ENCODE data around the gene REPS1.
"Not testable (repeated sequence)": the region's sequence is repeated elsewhere in the genome, so short reads cannot be mapped to it uniquely, and the experiment has no call there.

REPS1 gene, protein sequence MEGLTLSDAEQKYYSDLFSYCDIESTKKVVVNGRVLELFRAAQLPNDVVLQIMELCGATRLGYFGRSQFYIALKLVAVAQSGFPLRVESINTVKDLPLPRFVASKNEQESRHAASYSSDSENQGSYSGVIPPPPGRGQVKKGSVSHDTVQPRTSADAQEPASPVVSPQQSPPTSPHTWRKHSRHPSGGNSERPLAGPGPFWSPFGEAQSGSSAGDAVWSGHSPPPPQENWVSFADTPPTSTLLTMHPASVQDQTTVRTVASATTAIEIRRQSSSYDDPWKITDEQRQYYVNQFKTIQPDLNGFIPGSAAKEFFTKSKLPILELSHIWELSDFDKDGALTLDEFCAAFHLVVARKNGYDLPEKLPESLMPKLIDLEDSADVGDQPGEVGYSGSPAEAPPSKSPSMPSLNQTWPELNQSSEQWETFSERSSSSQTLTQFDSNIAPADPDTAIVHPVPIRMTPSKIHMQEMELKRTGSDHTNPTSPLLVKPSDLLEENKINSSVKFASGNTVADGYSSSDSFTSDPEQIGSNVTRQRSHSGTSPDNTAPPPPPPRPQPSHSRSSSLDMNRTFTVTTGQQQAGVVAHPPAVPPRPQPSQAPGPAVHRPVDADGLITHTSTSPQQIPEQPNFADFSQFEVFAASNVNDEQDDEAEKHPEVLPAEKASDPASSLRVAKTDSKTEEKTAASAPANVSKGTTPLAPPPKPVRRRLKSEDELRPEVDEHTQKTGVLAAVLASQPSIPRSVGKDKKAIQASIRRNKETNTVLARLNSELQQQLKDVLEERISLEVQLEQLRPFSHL

DNA sequence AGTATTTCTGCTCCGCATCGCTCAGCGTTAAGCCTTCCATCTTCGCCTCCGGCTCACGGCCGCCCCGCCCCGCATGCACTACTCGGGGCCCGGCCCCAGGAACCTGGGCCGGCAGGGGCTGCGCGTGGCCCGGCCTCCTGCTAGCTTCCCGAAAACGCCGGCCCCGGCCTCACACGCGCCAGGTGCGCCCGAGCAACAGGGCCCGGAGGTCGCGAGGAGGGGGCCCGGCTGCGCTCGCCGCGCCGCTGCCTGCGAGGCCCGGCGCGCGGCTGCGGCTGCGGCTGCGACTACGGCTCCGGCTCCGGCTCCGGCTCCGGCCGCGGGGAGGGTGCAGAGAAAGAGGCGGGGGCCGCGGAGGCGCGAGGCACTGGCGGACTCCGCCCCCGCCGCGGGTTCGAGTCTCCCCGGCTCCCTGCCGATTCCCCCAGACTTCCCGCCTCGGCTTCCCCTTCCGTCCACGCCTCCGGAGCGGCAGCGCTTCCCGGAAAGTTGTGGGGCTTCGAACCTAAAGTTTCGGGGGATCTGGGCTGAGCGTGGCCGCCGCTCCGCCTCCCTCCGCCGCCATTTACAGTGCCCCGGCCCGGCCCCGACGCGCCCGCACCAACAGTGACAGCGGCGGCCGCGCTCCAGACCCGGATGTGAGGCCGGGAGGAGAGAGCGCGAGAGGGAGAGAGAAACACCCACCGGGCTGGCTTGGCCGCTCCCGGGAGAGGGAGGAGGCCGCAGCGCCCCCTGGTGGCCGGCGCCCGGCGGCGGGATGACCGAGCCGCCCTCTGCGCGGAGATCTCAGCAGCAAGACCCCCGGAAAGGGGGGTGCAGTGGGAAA is at the start of gene REPS1:
REPS1 (minus strand) TSS at position 611 of the 826 bp plus-strand sequence; CDS start at position 40, 571 bp downstream.
- DNase-seq: peak; percentile 77

DNA sequence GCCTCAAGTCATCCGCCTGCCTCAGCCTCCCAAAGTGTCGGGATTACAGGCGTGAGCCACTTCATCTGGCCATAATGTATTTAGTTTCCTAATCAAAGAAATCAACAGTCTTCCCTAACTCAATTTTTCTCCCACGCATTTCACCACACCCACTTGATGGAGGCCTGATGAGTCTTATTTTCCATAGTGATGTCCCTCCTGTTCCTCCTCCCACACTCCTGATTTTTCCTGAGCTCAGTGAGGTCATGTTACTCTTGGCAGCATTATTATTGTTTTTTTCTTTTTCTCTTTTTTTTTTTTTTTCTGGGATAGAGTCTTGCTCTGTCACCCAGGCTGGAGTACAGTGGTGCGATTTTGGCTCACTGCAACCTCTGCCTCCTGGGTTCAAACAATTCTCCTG is 49.4 kb upstream of the REPS1 start:
- no peak for DNase-seq

DNA sequence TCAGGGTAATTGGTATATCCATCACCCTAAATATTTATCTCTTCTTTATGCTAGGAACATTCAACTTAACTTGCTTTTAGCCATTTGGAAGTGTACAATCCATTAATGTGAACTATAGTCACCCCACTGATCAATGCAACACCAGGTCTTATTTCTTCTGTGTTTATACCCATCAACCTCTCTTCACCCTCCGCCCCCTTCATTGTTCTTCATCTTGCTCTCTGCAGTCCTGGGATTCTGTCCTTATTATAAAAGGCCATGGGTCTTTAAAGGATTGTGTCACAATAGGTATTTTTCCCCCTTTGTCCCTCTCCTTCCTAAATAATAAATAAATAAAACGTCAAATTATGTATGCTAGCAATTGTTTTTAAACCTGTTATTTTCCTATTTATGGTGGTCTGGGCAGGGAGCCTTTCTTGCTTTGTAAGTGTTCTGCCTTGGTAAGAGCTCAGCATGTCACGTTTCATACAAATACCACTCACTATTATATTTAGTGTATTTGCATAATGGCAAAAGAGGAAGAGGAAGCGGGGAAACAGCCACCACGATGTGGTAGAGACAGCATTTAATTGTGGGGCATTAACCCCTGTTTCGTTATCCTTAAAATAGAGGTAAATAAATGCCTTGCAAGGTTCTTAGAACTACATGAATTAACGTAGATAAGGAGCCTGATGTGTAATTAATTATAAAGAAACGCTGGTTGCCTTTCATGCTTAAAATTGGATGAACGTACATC is 42.3 kb upstream of the REPS1 start:
- no peak for DNase-seq

DNA sequence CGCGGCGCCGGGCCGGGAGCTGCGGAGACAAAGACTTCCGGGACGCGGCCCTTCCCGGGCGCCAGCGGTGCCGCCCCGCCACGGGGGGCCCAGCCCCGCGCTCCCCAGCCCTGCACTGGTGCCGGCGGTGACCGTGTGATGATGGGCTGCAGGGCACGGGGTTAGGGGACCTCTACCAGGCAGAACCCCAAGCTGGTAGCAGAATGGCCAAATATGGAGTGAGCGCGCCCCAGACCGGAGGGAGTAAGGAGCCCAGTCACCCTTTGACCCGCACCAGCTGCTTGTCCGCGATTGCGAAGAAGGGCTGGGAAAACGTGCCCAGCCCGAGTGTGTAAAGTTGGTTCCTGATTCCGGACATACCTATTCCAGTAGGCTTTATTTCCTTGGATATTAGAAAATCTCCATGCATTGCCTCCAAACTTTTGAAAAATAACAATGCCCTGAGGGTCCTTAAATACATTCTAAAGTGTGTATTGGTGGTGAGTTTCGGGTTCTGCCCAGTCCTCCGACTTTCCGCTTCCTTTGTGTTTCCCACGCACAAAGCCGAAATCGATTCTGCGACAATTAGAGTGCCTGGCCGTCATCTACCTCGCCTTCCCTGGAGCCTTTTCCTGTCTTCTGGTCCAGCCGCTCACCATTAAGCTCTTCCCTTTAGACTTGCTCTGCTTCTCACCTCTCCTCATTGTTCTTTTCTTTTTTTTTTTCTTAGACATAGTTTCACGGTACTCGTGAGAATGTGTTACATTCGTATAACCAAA is 41.6 kb upstream of the REPS1 start:
- peak; percentile 32 for DNase-seq

DNA sequence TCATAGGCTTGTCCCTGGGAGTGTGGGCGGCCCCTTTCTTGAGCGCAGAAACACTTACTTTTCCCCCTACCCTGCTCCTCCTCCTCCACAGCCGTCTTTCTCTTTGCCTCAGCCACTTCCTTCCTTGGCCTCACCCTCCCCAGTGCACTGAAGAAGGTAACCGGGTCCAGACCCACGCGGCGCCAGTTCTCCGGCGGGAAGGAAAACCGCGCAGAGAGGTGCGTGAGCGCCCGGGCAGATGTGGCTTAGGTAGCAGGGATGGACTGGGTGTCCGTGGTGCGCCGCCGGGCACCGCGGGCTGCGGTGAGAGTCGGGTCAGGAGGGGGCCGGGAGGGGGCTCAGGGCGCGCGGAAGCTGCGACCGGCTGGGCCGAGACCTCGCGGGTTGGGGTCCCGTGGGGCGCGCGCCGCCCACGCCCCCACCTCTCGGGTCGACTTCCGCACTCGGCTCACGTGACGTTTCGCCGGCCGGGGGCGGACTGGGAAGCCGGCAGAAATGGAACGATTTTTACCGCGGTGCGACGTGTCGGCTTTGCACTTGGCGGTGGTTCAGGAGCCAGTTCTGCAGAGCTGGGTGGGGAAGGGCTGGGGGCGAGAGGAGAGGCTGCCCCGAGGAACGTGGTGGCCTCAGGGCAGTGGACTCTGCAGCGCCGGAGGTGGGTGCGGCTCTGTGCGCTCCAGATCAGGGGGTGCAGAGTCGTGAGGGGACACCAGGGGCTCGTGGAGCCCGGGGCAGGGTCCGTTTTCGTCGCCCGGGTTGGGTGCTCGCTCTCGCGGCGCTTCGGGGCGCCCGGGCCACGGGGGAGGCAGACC is 40.8 kb upstream of the REPS1 start, which contains the start of gene ABRACL:
ABRACL (plus strand) TSS at position 88 of the 812 bp plus-strand sequence. CDS start 5,416 bp downstream, outside the sequence.
- DNase-seq: peak; percentile 59

DNA sequence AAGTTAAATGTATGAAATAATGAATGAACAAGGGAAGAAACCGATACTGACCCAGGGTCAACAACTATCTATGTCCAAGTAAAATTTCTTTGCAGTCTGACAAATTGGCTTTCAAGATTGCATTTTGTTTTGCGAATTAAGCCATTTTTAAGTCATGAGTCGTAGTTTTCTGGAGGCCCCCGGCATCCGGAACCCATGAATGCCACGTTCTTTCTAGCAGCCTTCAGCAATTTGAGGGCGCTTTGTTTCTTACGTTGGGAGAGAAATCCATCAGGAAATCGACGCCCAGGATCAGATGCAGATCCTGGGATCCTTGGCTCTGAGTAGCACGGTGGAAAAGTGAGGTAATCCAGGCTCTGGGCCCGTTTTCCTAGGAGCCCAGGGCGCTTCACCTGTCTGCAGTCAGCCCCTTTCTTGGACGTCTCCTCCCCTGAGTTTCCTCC is 40.2 kb upstream of the REPS1 start:
- DNase-seq: no peak

DNA sequence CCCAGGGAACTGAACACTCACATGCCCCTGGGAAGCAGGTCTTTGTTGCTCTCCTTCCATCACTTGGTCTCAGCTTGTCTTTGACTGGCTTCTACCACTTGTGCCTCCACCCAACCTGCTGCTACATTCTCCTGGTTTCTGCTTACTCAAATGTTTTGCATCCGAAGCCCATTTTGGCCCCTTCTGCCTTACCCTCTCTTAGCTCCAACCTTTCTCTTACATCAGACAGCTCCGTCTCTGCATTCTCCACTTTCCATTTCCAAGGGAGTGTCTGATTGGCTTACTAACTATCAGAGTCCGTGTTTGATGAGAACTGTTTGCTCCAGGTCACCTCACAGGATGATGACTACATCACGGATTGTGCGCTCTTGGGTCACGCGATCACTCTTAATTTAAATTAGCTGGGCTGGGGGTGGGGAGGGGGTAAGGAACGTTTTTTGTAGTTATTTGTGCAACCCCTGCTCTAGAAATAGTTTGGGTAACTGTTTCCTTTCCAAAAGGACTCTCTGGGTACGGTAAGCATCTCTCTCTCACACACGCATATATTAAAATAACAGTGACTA is 39.6 kb upstream of the REPS1 start:
- DNase-seq: peak; percentile 70

DNA sequence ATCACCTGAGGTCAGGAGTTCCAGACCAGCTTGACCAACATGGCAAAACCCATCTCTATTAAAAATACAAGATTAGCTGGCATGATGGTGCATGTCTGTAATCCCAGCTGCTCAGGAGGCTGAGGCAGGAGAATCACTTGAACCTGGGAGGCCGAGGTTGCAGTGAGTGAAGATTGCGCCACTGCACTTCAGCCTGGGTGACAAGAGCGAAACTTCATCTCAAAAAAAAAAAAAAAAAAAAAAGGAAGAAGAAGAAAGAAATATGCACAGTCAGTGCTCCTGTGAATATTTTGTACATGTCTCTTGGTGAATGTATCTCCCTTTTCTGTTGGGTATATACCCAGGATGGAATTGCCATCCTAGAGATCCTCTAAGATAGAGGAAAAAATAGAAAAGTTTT is 37.4 kb upstream of the REPS1 start:
- DNase-seq: not testable (repeated sequence)

DNA sequence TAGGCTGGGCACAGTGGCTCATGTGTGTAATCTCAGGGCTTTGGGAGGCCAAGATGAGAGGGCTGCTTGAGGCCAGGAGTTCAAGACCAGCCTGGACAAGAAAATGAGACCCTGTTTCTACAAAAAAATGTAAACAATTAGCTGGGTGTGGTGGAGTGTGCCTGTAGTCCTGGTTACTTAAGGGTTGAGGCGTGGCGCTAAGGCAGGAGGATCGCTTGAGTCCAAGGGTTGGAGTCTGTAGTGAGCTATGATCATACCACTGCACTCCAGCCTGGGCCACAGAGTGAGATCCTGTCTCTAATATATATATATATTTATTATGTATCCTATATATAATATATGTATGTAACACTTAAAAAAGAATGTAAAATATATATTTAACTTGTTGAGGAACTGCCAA is 32.6 kb upstream of the REPS1 start:
- no peak for DNase-seq

DNA sequence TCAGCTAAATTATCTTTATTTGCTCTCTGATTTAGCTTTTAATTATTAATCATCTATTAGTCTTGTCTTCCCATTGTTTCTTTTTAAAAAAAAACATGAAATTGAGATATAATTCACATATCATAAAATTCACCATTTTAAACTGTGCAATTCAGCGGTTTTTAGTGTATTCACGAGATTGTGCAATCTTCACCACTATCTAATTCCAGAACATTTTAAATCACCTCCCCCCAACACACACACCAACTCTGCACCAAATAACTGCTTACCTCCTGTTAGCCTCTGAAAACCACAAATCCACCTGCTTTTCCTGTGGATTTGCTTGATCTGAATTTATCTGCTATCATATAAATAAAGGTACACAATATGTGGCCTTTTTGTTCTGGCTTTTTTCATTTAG is 31.7 kb upstream of the REPS1 start:
- no peak for DNase-seq

DNA sequence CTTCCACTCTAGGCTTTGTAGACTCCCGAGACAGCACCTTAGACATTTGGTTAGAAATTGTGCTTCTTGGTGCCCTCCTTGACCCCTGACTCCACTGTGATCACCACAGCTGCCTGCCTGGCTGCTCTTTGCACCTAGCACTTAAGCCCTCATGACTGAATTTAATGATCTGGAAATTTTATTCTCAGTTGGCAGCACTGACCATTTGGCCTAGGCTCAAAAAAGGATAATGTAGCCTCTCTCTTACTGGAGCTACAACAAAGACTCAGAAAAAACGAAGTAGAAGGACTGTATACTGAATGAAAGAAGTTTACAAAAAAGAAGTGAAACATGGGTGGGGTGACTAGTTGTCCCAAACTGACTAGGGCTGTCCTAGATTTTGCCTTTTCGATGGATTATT is 29.2 kb upstream of the REPS1 start:
- DNase-seq: no peak

DNA sequence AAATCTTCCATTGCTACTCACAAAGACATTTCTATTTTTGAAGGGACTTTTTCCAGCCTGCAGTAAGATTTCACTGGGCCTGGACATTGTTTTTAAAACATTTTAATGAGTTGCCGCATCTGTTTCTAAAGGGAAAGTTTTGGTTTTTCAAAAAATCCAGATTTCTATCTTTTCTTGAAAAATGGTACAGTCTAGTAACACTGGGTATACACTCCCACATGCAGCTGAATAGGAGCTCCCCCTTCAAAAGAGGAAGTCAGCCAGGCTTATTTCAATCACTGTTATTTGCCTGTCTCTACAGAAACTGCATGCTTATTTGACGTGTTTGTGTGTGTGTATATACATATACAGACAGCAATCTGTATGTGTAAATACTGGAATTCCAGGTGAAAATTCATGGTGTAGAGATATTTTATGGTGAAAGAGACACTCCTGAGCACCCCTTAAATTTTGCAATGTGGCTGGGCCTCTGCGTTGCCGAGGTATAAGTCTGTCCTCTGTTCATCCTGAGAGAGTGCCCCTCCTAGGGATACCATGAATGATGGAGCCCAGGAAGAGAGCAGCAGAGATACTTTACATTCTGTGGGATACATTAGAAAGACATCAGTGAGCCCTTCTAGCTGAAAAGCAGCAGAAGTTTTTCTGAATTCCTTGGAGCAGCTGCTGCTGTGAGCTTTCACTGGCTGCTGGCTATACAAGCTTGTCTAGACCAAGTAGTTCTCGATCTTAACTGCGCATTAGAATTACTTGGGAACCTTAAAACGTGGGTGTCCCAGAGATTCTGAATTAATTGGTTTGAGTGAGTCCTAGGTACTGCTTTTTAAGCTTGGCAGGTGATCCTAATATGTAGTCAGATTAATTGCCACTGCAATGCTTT is 28.5 kb upstream of the REPS1 start:
- DNase-seq: no peak

DNA sequence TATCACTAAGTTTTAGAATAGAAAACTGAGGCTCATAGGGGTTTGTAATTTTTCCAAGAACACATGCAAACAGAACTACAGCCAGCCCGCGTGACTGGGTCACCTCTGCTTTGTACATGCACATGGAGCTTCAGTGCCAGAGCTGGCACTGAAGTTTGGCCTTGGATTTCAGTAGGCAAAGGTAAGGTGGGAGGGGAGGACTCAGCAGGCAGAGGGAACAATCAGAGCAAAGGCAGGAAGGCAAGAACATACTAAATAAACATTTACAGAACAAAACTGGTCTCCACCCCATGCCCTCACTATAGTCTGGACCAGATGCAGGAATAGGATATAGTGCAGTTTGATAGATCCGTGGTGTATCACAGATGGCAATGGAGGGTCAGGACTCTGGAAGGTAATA is 26.9 kb upstream of the REPS1 start:
- no peak for DNase-seq

DNA sequence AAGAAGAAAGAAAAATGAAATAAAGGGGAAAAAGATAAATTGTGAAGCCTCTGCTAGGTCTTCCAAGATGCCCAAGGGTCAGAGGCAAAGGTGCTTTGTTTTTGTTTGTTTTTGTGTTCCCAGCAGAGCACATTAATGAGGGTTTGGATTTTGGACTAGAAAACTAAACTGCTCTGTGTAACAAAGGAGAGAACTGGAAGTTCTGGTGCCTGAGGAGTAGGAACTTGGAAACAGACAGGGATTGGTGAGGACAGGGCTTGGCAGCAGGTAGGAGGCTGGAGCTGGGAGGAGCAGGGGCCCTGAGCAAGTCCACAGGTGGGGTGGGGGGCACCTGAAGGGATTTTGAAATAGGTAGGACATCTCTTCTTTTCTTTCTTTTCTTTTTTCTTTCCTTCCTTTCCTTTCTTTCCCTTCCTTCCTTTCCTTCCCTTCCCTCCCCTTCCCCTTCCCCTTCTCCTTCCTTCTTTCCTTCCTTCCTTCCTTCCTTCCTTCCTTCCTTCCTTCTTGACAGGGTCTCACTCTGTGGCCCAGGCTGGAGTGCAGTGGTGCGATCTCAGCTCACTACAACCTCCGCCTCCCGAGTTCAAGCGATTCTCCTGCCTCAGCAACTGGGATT is 25.2 kb upstream of the REPS1 start:
- DNase-seq: no peak

DNA sequence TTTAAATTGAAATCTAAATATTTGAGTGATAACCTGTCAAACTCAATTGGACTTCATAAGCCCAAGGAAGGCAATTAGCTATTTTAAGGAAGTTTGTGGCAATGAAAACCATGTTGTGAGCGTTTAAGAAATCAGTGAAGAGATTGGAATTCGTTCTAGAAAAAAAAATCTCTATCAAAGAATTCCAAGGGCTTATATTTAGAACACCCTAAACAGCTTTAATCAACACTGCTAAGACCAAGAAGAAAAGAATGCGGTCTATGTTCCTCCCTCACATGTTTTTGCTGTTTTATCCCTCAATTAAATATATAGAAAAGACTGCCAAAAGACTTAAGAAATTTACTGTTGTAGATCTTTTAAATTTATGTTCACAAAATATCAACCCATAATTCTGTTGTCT is 23.9 kb upstream of the REPS1 start:
- DNase-seq: no peak

DNA sequence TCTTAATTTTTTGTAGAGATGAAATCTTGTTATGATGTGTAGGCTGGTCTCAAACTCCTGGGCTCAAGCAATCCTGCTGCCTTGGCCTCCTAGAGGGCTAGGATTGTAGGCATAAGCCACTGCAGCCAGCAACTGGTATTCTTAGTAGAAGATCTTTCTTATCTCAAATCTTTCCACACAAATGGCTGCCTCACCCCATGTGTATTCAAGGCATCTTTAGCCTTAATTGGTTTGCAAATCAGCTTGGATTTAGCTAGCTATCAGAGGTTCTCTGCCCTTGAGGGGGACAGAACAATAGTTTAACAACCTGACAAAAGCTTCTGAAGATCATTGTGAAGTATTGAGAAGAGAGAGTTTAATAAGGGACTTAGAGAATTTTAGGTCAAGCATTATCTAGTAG is 22.6 kb upstream of the REPS1 start:
- DNase-seq: no peak

DNA sequence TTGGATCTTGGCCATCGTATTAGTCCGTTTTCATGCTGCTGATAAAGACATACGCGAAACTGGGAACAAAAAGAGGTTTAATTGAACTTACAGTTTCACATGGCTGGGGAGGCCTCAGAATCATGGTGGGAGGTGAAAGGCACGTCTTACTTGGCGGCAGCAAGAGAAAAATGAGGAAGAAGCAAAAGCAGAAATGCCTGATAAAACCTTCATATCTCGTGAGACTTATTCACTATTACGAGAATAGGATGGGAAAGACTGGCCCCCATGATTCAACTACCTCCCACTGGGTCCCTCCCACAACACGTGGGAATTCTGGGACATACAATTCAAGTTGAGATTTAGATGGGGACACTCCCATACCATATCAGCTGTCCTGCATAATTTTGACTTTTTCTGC is 20.1 kb upstream of the REPS1 start:
- no peak for DNase-seq

DNA sequence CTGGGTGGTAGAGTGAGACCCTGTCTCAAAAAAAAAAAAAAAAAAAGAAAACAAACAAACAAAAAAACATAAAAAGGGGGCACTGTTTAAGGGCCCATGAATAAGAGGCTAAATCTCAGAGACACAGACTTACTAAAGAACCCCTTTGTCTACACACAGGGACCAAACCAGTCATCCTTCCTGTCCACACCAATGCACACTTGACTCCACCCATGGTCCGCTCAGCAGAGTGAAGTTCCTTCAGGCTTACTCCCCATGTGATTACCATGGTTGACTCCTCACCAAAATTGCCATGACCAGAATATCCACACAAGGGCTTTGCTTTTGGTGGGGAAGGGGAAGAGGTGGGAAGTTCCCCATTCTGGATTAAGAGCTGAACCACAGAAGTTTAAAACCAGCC is 19.4 kb upstream of the REPS1 start:
- no peak for DNase-seq

DNA sequence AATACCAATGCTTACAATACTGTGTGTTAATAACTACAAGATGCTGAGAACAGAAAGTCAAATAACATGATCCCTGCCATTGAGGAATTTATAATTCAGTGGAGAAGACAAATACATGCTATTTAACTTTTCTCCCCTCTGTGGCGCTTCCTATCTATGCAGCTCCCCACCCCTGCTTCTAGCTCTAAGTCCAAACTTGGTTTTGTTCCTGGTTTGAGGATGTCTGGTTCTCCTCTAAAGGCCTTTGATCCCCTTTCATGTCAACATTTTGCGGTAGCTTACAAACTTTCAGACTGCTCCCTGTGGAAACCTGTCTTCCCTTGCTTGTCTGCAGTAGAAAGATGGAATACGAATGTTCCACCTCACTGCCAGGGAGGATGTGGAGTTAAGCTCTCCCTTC is 18.4 kb upstream of the REPS1 start:
- DNase-seq: no peak

Measured in NCI-H510A treated with DMSO at 0.1 percent for 48 hours (cell line).